ENCODE measurements around the gene DHX15. TPM values are rescaled to one million over a fixed set of nuclear protein-coding genes. Genes with fewer than 3 reads are reported as not detected.

The DHX15 gene
- total and polyA plus RNA-seq, 2 of the 8 experiments (the other 6 are each of a cell fraction or from before 2014, with no cell fraction given) = 126 to 286 TPM

DNA sequence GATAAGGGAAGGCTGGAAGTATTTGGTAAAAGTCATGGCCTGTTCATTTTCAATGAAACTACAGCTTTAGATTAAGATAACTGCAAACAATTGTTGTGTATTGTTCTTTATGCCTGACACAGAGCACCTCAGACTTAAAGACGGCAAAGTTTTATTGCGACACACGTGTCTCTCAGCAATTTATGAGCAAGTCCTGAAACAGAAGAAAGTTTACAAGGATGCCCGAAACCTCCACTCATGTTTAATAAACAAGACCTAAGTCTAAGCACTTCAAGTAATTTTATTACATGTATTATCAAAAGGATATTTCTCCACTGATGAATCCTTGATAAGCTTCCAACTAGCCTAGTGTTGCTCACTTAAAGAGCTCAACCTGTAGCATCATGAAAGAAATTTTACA, 51.0 kb downstream of the DHX15 start:
- Histone ChIP-seq H4K20me1 (replicated peaks in 1 of 2; ENCODE audit: control insufficient read depth in 1 of 2, insufficient read depth in 2 of 2, low read length in 2 of 2) (peaks cover 3 to 5% of the 10 kb centered on the region in 2 experiments), H3K23me2 (ENCODE audit: low read depth, low read length) (no peaks in the 10 kb centered on the region), H3K36me3 (ENCODE audit: control insufficient read depth in 2 of 4, insufficient read depth in 4 of 4, low read length in 3 of 4) (peaks cover 13 to 96% (median 55%) of the 10 kb centered on the region in 4 experiments), H4K8ac (ENCODE audit: extremely low read depth, insufficient read depth, low read length) (no peak overlapping the region), H3K79me2 (ENCODE audit: control insufficient read depth in 1 of 2, insufficient read depth in 2 of 2, low read length in 2 of 2) (peaks cover 0 to 76% of the 10 kb centered on the region in 2 experiments; a peak in 3 of 4 replicates), H2BK5ac (ENCODE audit: low read depth, low read length) (no peak overlapping the region), H2BK20ac (ENCODE audit: low read length) (no peak overlapping the region), H3K23ac (ENCODE audit: insufficient read length) (no peak overlapping the region), H2BK120ac (replicated peaks; ENCODE audit: low read depth, low read length) (no peak overlapping the region), H3K4ac (replicated peaks; ENCODE audit: insufficient read length, low read depth, low read length) (no peak overlapping the region), H3K79me1 (ENCODE audit: low read depth, low read length) (no peaks in the 10 kb centered on the region; the same call in 1 of the 2 replicates), H3K4me2 (ENCODE audit: insufficient read depth in 1 of 2, low read depth in 2 of 2, low read length in 2 of 2) (no peak overlapping the region), H3K9me3 (ENCODE audit: insufficient read depth in 2 of 2, low read depth in 1 of 2, low read length in 1 of 2) (no peaks in the 10 kb centered on the region), H3K4me1 (replicated peaks in 1 of 4; ENCODE audit: control insufficient read depth in 3 of 4, insufficient read depth in 4 of 4, low read length in 3 of 4) (no peaks in the 10 kb centered on the region), H2AK5ac (ENCODE audit: low read depth, low read length) (no peak overlapping the region), H3K4me3 (ENCODE audit: extremely low read depth in 1 of 4, insufficient read depth in 2 of 4, low read depth in 3 of 4, low read length in 4 of 4) (no peak overlapping the region), H2BK15ac (ENCODE audit: low read length) (no peak overlapping the region), H4K5ac (ENCODE audit: insufficient read length, low read depth, low read length) (no peak overlapping the region), H4K91ac (replicated peaks; ENCODE audit: insufficient read length, low read length) (no peak overlapping the region), H2AFZ (ENCODE audit: low read length) (no peak overlapping the region), H3K56ac (replicated peaks; ENCODE audit: insufficient read length, low read depth, low read length) (no peak overlapping the region), H3K18ac (ENCODE audit: extremely low read depth, low read length) (no peak overlapping the region), H3K9ac (replicated peaks in 1 of 4; ENCODE audit: extremely low read depth in 1 of 4, low read depth in 3 of 4, low read length in 3 of 4) (no peak overlapping the region), H3K27ac (ENCODE audit: low read depth, low read length) (no peak overlapping the region), H3K14ac (ENCODE audit: insufficient read length) (no peak overlapping the region), H3K27me3 (replicated peaks in 1 of 4; ENCODE audit: control insufficient read depth in 3 of 4, extremely low read depth in 1 of 4, insufficient read depth in 3 of 4, low read length in 3 of 4) (no peaks in the 10 kb centered on the region), H2BK12ac (ENCODE audit: low read depth, low read length) (no peak overlapping the region)
- CTCF ChIA-PET (ENCODE audit: partially characterized antibody) = interaction anchor here (0.8 to 1.6 kb wide), 5 partner anchors 16 to 175 kb away, joined by 3 read pairs; no protein-coding TSS in a partner anchor
- 98% methylated on average over 4 of the region's 4 CpGs; no CpG with 5 or more reads in 1 of the 2 experiments for WGBS, 2 experiments (ENCODE audit: extremely low coverage in 1 of 2, insufficient coverage in 1 of 2, insufficient read length in 1 of 2, insufficient replicate concordance in 2 of 2, low coverage in 1 of 2, low lambda C conversion rate in 2 of 2, missing lambda C conversion rate in 1 of 2)
- DNase-seq (ENCODE audit: low read depth in 1 of 2, low spot score in 2 of 2) = no peak
- POLR2A ChIA-PET (ENCODE audit: partially characterized antibody) = interaction anchor here (1.3 to 2.4 kb wide), 4 partner anchors 9 to 51 kb away, joined by 3 to 9 read pairs (median 6); partner anchors contain the start of gene DHX15
- TF ChIP-seq POLR2AphosphoS5 (IDR thresholded peaks at IDR 0.05; ENCODE audit: low read depth, low read length) = no peak
- TF ChIP-seq ATF3 (IDR thresholded peaks at IDR 0.05; ENCODE audit: insufficient read depth, low read depth, low read length) = no peak
- TF ChIP-seq CBX8 (IDR thresholded peaks at IDR 0.05; ENCODE audit: borderline replicate concordance, low read depth, low read length) = no peak
- TF ChIP-seq CEBPB (IDR thresholded peaks at IDR 0.05; ENCODE audit: low read depth, low read length) = peak; percentile 19; the same call in 1 of the 2 replicates
- no peak for FAIRE-seq
